H9 (cell line): ENCODE data around the gene ADGRL3. TPM values are rescaled to one million over a fixed set of nuclear protein-coding genes. Genes with fewer than 3 reads are reported as not detected.
A peak's percentile ranks its signal among the peaks of the same experiment; 100 is the strongest.

ENCODE experiments used
- DNase-seq: peaks from one replicate; pipeline ENCODE4 v3.0.0-alpha.2; 2017
- H2AFZ ChIP-seq: one replicate; pipeline ENCODE4 v1.6.1; 2013; ENCODE audit warnings: mild to moderate bottlenecking, low read length, control low read depth, moderate library complexity
- H2AK5ac ChIP-seq: 2 replicates; pipeline ENCODE4 v1.6.1; 2013; ENCODE audit warnings: low read length, control low read depth, mixed read lengths; ENCODE audit not compliant: insufficient read length
- H2BK120ac ChIP-seq: one replicate; pipeline ENCODE4 v1.6.1; 2013; ENCODE audit warnings: low read depth, mild to moderate bottlenecking, low read length, control low read depth, inconsistent platforms; ENCODE audit not compliant: poor library complexity, severe bottlenecking
- H2BK12ac ChIP-seq: 2 replicates; pipeline ENCODE4 v1.6.1; 2013; ENCODE audit warnings: low read length, control low read depth, mixed read lengths, low read depth; ENCODE audit not compliant: insufficient read length
- H2BK15ac ChIP-seq: 2 replicates; pipeline ENCODE4 v1.6.1; 2013; ENCODE audit warnings: low read depth, low read length, control low read depth
- H2BK20ac ChIP-seq: one replicate; pipeline ENCODE4 v1.6.1; 2013; ENCODE audit warnings: low read depth, mild to moderate bottlenecking, low read length, control low read depth, inconsistent platforms; ENCODE audit not compliant: poor library complexity, severe bottlenecking
- H2BK5ac ChIP-seq: 2 replicates; pipeline ENCODE4 v1.6.1; 2013; ENCODE audit warnings: low read length, control low read depth, mixed read lengths; ENCODE audit not compliant: insufficient read length
- H3K14ac ChIP-seq: 2 replicates; pipeline ENCODE4 v1.6.1; 2013; ENCODE audit warnings: low read length, control low read depth; ENCODE audit not compliant: insufficient read depth
- H3K18ac ChIP-seq: 2 replicates; pipeline ENCODE4 v1.6.1; 2013; ENCODE audit warnings: low read depth, mild to moderate bottlenecking, mixed read lengths, low read length, control low read depth; ENCODE audit not compliant: insufficient read length
- H3K23ac ChIP-seq: 2 replicates; pipeline ENCODE4 v1.6.1; 2013; ENCODE audit warnings: low read length, control low read depth, mixed read lengths, low read depth; ENCODE audit not compliant: insufficient read length
- H3K23me2 ChIP-seq: 2 replicates; pipeline ENCODE4 v1.6.1; 2013; ENCODE audit warnings: low read depth, mild to moderate bottlenecking, mixed read lengths, low read length, control low read depth; ENCODE audit not compliant: insufficient read length, poor library complexity, severe bottlenecking
- H3K27ac ChIP-seq: 2 replicates; pipeline ENCODE4 v1.5.1; 2013; ENCODE audit warnings: low read length, control low read depth, mixed read lengths, low read depth; ENCODE audit not compliant: insufficient read length
- H3K27me3 ChIP-seq: 2 replicates; pipeline ENCODE4 v1.6.1; 2013; ENCODE audit warnings: low read length, control low read depth, inconsistent platforms; ENCODE audit not compliant: insufficient read depth
- H3K4ac ChIP-seq: 2 replicates; pipeline ENCODE4 v1.6.1; 2013; ENCODE audit warnings: low read depth, mild to moderate bottlenecking, control low read depth, inconsistent platforms, low read length, moderate library complexity
- H3K4me1 ChIP-seq: 2 replicates; pipeline ENCODE4 v1.6.1; 2013; ENCODE audit warnings: low read length, control low read depth, inconsistent platforms; ENCODE audit not compliant: insufficient read depth
- H3K4me2 ChIP-seq: 2 replicates; pipeline ENCODE4 v1.6.1; 2013; ENCODE audit warnings: low read length, control low read depth, mixed read lengths; ENCODE audit not compliant: insufficient read length, insufficient read depth
- H3K56ac ChIP-seq: 2 replicates; pipeline ENCODE4 v1.6.1; 2013; ENCODE audit warnings: low read depth, mild to moderate bottlenecking, mixed read lengths, low read length, control low read depth; ENCODE audit not compliant: insufficient read length
- H3K79me1 ChIP-seq: 2 replicates; pipeline ENCODE4 v1.6.1; 2013; ENCODE audit warnings: low read depth, mild to moderate bottlenecking, moderate library complexity, low read length, control low read depth, inconsistent platforms; ENCODE audit not compliant: insufficient read depth, poor library complexity, severe bottlenecking
- H3K79me2 ChIP-seq: 2 replicates; pipeline ENCODE4 v1.6.1; 2013; ENCODE audit warnings: low read length, control low read depth, inconsistent platforms; ENCODE audit not compliant: insufficient read depth
- H3K9ac ChIP-seq: 2 replicates; pipeline ENCODE4 v1.6.1; 2013; ENCODE audit warnings: low read length, control low read depth, mixed read lengths; ENCODE audit not compliant: insufficient read length; ENCODE audit errors: extremely low read depth
- H3K9me3 ChIP-seq: one replicate; pipeline ENCODE4 v1.6.1; 2013; ENCODE audit warnings: low read depth, low read length, inconsistent platforms; ENCODE audit not compliant: control insufficient read depth
- H3T11ph ChIP-seq: one replicate; pipeline ENCODE4 v1.6.1; 2013; ENCODE audit warnings: mild to moderate bottlenecking, low read length, control low read depth, inconsistent platforms
- H4K20me1 ChIP-seq: one replicate; pipeline ENCODE4 v1.6.1; 2013; ENCODE audit not compliant: control insufficient read depth, insufficient read length, insufficient read depth
- H4K5ac ChIP-seq: 2 replicates; pipeline ENCODE4 v1.6.1; 2013; ENCODE audit warnings: low read depth, mild to moderate bottlenecking, mixed read lengths, low read length, control low read depth; ENCODE audit not compliant: insufficient read length
- H4K8ac ChIP-seq: replicated peaks from 2 replicates; pipeline ENCODE4 v1.6.1; 2013; ENCODE audit warnings: low read length, control low read depth, mixed read lengths, low read depth; ENCODE audit not compliant: insufficient read length
- H4K91ac ChIP-seq: 2 replicates; pipeline ENCODE4 v1.6.1; 2013; ENCODE audit warnings: low read depth, mild to moderate bottlenecking, moderate library complexity, mixed read lengths, low read length, control low read depth; ENCODE audit not compliant: insufficient read length
- H3K27ac Mint-ChIP-seq, 3 experiments: 2 replicates in 2 of 3; 3 replicates in 1 of 3; pipeline ENCODE4 v1.8.0; 2020 to 2021; ENCODE audit warnings: mixed read lengths in 3 of 3, mild to moderate bottlenecking in 1 of 3, moderate library complexity in 1 of 3
- H3K27me3 Mint-ChIP-seq: 2 replicates; pipeline ENCODE4 v1.8.0; 2021; ENCODE audit warnings: low read depth, mild to moderate bottlenecking, moderate library complexity, mixed read lengths
- H3K36me3 Mint-ChIP-seq, 3 experiments: 2 replicates in 2 of 3; 3 replicates in 1 of 3; pipeline ENCODE4 v1.8.0; 2020 to 2021; ENCODE audit warnings: low read depth in 3 of 3, mixed read lengths in 3 of 3; ENCODE audit not compliant: insufficient read depth in 1 of 3
- H3K4me1 Mint-ChIP-seq, 2 experiments: 2 replicates each; pipeline ENCODE4 v1.8.0; 2020; ENCODE audit warnings: mixed read lengths in 2 of 2
- H3K4me3 Mint-ChIP-seq, 2 experiments: 2 replicates in 1 of 2; 3 replicates in 1 of 2; pipeline ENCODE4 v1.8.0; 2020 to 2021; ENCODE audit warnings: mild to moderate bottlenecking in 2 of 2, mixed read lengths in 2 of 2, moderate library complexity in 1 of 2
- H3K9me3 Mint-ChIP-seq, 2 experiments: 2 replicates in 1 of 2; 3 replicates in 1 of 2; pipeline ENCODE4 v1.8.0; 2020; ENCODE audit warnings: mild to moderate bottlenecking in 2 of 2, mixed read lengths in 2 of 2, moderate library complexity in 1 of 2
- CTCF ChIP-seq: fragments of 200-600 bp; sonication (generic); conservative IDR thresholded peaks from 3 replicates; pipeline ENCODE4 v1.8.0; 2021; ENCODE audit warnings: antibody characterized with exemption, mild to moderate bottlenecking
- WGBS: extraction: QIAGEN DNeasy Blood & Tissue Kit; methylation state at CpG from one replicate; pipeline ENCODE4 v1.1.7; 2013; ENCODE audit warnings: missing lambda C conversion rate, low lambda C conversion rate, mixed read lengths; ENCODE audit not compliant: insufficient read length; ENCODE audit errors: extremely low coverage; 5-methylcytosine and 5-hydroxymethylcytosine counted together
- total RNA-seq: library from RNA; stranded (reverse); gene quantifications from 2 replicates; pipeline ENCODE4 v1.2.1, GENCODE V29; 2021

The ADGRL3 gene
- total RNA-seq, 1 experiment from 2014 or later = 5.9 TPM

GRCh38 chr4:62006108-62006507 lies 806.0 kb downstream of the ADGRL3 start:
- no peak overlapping the region for H2BK20ac ChIP-seq
- H3K4me2 ChIP-seq = no peak overlapping the region
- Mint-ChIP-seq H3K27me3 (no peaks in the 10 kb centered on the region), H3K9me3 (no peaks in the 10 kb centered on the region), H3K36me3 (no peaks in the 10 kb centered on the region; a peak in 1 of 7 replicates), H3K4me1 (peaks cover 19 to 20% of the 10 kb centered on the region in 2 experiments), H3K4me3 (no peak overlapping the region), H3K27ac (peak overlapping the region; percentile 8 to 38 (median 36); a peak in 3 of 7 replicates)
- H3K79me1 ChIP-seq = no peaks in the 10 kb centered on the region
- no peak overlapping the region for H3K14ac ChIP-seq
- H4K91ac ChIP-seq = no peak overlapping the region
- H3K79me2 ChIP-seq = no peaks in the 10 kb centered on the region
- H2BK120ac ChIP-seq = no peak overlapping the region
- H2AFZ ChIP-seq = no peak overlapping the region
- no peaks in the 10 kb centered on the region; the same call in 1 of the 2 replicates for H3K4me1 ChIP-seq
- no peak overlapping the region for H3K27ac ChIP-seq
- H4K20me1 ChIP-seq = no peaks in the 10 kb centered on the region
- H3K56ac ChIP-seq = no peak overlapping the region
- no peak overlapping the region for H2BK5ac ChIP-seq
- DNase-seq = peak; percentile 37
- H3K4ac ChIP-seq = no peak overlapping the region
- H3K23ac ChIP-seq = no peak overlapping the region
- H2AK5ac ChIP-seq = no peak overlapping the region
- H2BK12ac ChIP-seq = no peak overlapping the region
- no peak overlapping the region for H2BK15ac ChIP-seq
- no peak overlapping the region for H3T11ph ChIP-seq
- WGBS = no CpG with 5 or more reads among the region's 5 CpGs
- no peaks in the 10 kb centered on the region for H3K9me3 ChIP-seq
- H3K18ac ChIP-seq = no peak overlapping the region
- H3K9ac ChIP-seq = no peak overlapping the region
- no peaks in the 10 kb centered on the region for H3K27me3 ChIP-seq
- H4K8ac ChIP-seq = no peak overlapping the region
- no peak for TF ChIP-seq CTCF
- H4K5ac ChIP-seq = no peak overlapping the region
- no peaks in the 10 kb centered on the region for H3K23me2 ChIP-seq
